Measurements from ENCODE around the gene DYRK1A. TPM values are rescaled to one million over a fixed set of nuclear protein-coding genes. Genes with fewer than 3 reads are reported as not detected.

Gene DYRK1A
- total RNA-seq, 1 experiment from 2014 or later, result 49.3 TPM

DNA sequence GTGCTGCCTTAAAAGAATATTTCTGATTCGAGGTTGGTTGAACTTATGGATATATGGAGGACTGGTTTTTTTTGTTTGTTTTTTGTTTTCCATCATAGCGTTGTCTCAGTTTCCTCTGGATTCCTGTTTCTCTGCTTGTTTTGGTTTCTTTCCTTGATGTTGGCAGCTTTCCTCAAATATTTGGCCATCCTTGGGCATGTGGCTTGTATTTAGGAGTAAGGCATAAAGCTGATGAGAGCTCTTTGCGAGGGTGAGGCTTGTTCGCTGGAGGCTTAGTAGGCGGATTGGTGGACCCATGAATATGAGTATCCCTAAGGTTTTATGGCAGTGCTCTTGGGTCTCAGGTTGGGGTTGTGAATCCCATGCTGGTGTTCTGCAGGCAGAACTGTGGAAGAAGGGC, 22.9 kb downstream of the DYRK1A start (continued):
- TF ChIP-seq, protein P1, sequence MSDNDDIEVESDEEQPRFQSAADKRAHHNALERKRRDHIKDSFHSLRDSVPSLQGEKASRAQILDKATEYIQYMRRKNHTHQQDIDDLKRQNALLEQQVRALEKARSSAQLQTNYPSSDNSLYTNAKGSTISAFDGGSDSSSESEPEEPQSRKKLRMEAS (IDR thresholded peaks at IDR 0.05), result no peak
- no peak for TF ChIP-seq YY1 (IDR thresholded peaks at IDR 0.05; ENCODE audit: extremely low read depth, insufficient replicate concordance, low read depth, low read length)

DNA sequence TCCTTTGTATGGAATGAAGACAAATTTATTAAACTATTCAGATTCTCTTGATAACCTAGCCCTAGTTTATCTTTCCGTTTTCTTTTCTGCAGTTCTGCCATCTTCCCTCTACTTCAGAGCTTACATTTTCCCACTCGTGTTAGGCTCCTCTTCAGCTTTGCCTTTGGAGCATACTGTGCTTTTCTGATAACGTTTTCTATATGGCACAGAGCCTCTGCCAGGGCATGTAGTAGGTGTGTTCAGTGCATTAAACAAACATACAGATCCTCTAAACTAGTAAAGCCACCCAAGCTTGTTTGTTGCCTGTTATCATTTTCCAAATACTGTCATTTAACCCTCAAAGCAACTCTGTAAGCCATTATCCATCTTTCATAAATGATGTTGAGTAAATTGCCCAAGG, 25.1 kb downstream of the DYRK1A start:
- RAD21 ChIA-PET (ENCODE audit: low non-redundant PET in 1 of 2, low total read pairs in 2 of 2, uncharacterized antibody in 2 of 2, unreplicated experiment in 2 of 2), result no interaction called here
- Histone ChIP-seq H3K4me1 (ENCODE audit: control insufficient read depth in 1 of 2, insufficient read depth in 2 of 2, low read length in 2 of 2) (no peaks in the 10 kb centered on the region), H3K79me2 (ENCODE audit: insufficient read depth, low read length) (peaks cover 100% of the 10 kb centered on the region), H3K27ac (ENCODE audit: low read depth, low read length) (no peak overlapping the region), H3K9me2 (ENCODE audit: insufficient read depth) (no peaks in the 10 kb centered on the region), H3K9ac (ENCODE audit: low read length) (no peak overlapping the region), H3K36me3 (ENCODE audit: control insufficient read depth in 1 of 2, insufficient read depth in 2 of 2, low read length in 2 of 2) (no peaks in the 10 kb centered on the region), H4K20me1 (ENCODE audit: insufficient read depth) (peaks cover 22% of the 10 kb centered on the region; the same call in 1 of the 2 replicates), H3K4me3 (replicated peaks in 1 of 2; ENCODE audit: low read depth in 1 of 2, low read length in 2 of 2) (no peak overlapping the region), H2AFZ (ENCODE audit: low read depth, low read length, poor library complexity, severe bottlenecking) (no peak overlapping the region), H3K27me3 (ENCODE audit: insufficient read depth, low read length) (no peaks in the 10 kb centered on the region), H3K4me2 (ENCODE audit: low read length) (no peak overlapping the region), H3K9me3 (ENCODE audit: control insufficient read depth in 1 of 2, insufficient read depth in 1 of 2, low read depth in 1 of 2, low read length in 2 of 2) (no peaks in the 10 kb centered on the region)
- POLR2A ChIA-PET, result no interaction called here
- CTCF ChIA-PET, result no interaction called here
- DNase-seq (ENCODE audit: low read depth, low spot score) (no peak), ATAC-seq (no peak)
- BruUV-seq (replicated peaks), result no TSS peak
- intact Hi-C loops (cut with micrococcal nuclease), result no loop called here
- TF ChIP-seq ELF1 (IDR thresholded peaks at IDR 0.05; ENCODE audit: borderline replicate concordance, low read depth) (no peak), POLR2A (IDR thresholded peaks at IDR 0.05; ENCODE audit: borderline replicate concordance, extremely low read depth, insufficient read depth, insufficient read length) (no peak)
- TF ChIP-seq, protein P2, sequence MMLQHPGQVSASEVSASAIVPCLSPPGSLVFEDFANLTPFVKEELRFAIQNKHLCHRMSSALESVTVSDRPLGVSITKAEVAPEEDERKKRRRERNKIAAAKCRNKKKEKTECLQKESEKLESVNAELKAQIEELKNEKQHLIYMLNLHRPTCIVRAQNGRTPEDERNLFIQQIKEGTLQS (IDR thresholded peaks at IDR 0.05), result no peak

DNA sequence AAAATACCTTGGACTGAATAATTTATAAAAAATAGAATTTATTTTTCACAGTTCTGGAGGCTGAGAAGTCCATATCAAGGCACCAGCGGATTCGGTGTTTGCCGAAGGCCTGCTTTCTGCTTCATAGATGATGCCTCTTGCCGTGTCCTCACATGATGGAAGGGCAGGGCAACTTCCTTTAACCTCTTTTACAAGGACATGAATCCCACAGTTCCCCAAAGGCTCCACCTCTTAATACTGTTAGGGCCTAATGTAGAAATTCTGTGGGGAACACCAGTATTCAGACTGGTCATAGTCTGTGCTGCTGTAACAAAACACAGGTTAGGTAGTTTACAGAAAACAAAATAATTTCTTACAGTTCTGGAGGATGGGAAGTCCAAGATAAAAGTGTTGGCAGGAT, 25.9 kb downstream of the DYRK1A start:
- ChIA-PET CTCF (no interaction called here), POLR2A (no interaction called here), RAD21 (ENCODE audit: low non-redundant PET in 1 of 2, low total read pairs in 2 of 2, uncharacterized antibody in 2 of 2, unreplicated experiment in 2 of 2) (no interaction called here)
- H2AFZ ChIP-seq (ENCODE audit: low read depth, low read length, poor library complexity, severe bottlenecking), result no peak overlapping the region
- DNase-seq (ENCODE audit: low read depth, low spot score) (no peak), ATAC-seq (no peak)
- no TSS peak for BruUV-seq (replicated peaks)
- no peaks in the 10 kb centered on the region for H3K4me1 ChIP-seq (ENCODE audit: control insufficient read depth in 1 of 2, insufficient read depth in 2 of 2, low read length in 2 of 2)
- H3K36me3 ChIP-seq (ENCODE audit: control insufficient read depth in 1 of 2, insufficient read depth in 2 of 2, low read length in 2 of 2), result no peaks in the 10 kb centered on the region
- no peak overlapping the region for H3K4me2 ChIP-seq (ENCODE audit: low read length)
- intact Hi-C loops (cut with micrococcal nuclease), result no loop called here
- peaks cover 23% of the 10 kb centered on the region; the same call in 1 of the 2 replicates for H4K20me1 ChIP-seq (ENCODE audit: insufficient read depth)
- no peaks in the 10 kb centered on the region for H3K9me2 ChIP-seq (ENCODE audit: insufficient read depth)
- H3K9me3 ChIP-seq (ENCODE audit: control insufficient read depth in 1 of 2, insufficient read depth in 1 of 2, low read depth in 1 of 2, low read length in 2 of 2), result no peaks in the 10 kb centered on the region
- H3K79me2 ChIP-seq (ENCODE audit: insufficient read depth, low read length), result peaks cover 100% of the 10 kb centered on the region
- TF ChIP-seq EGR1 (IDR thresholded peaks at IDR 0.05; ENCODE audit: low read depth), result no peak
- TF ChIP-seq SRF (IDR thresholded peaks at IDR 0.05; ENCODE audit: low read depth), result no peak
- no peak for TF ChIP-seq RAD21 (IDR thresholded peaks at IDR 0.05; ENCODE audit: low read depth)
- no peak for TF ChIP-seq POLR2AphosphoS5 (IDR thresholded peaks at IDR 0.05; ENCODE audit: low read depth, low read length)
- TF ChIP-seq ZFX (IDR thresholded peaks at IDR 0.05), result no peak
- no peak for TF ChIP-seq SIN3A (IDR thresholded peaks at IDR 0.05; ENCODE audit: low read depth)
- TF ChIP-seq POLR2A (IDR thresholded peaks at IDR 0.05; ENCODE audit: borderline replicate concordance, extremely low read depth, insufficient read depth, insufficient read length), result no peak
- no peak for TF ChIP-seq TCF7L2 (IDR thresholded peaks at IDR 0.05; ENCODE audit: borderline replicate concordance, extremely low read depth, insufficient read depth, insufficient read length)
- TF ChIP-seq, protein P3, sequence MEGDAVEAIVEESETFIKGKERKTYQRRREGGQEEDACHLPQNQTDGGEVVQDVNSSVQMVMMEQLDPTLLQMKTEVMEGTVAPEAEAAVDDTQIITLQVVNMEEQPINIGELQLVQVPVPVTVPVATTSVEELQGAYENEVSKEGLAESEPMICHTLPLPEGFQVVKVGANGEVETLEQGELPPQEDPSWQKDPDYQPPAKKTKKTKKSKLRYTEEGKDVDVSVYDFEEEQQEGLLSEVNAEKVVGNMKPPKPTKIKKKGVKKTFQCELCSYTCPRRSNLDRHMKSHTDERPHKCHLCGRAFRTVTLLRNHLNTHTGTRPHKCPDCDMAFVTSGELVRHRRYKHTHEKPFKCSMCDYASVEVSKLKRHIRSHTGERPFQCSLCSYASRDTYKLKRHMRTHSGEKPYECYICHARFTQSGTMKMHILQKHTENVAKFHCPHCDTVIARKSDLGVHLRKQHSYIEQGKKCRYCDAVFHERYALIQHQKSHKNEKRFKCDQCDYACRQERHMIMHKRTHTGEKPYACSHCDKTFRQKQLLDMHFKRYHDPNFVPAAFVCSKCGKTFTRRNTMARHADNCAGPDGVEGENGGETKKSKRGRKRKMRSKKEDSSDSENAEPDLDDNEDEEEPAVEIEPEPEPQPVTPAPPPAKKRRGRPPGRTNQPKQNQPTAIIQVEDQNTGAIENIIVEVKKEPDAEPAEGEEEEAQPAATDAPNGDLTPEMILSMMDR (IDR thresholded peaks at IDR 0.05 in 2 of 3, conservative IDR thresholded peaks at IDR 0.05 in 1 of 3; ENCODE audit: borderline replicate concordance in 1 of 3, insufficient read depth in 1 of 3, low read depth in 2 of 3, low read length in 2 of 3), result no peak
- H3K4me3 ChIP-seq (replicated peaks in 1 of 2; ENCODE audit: low read depth in 1 of 2, low read length in 2 of 2), result no peak overlapping the region
- H3K27me3 ChIP-seq (ENCODE audit: insufficient read depth, low read length), result no peaks in the 10 kb centered on the region
- no peak overlapping the region for H3K9ac ChIP-seq (ENCODE audit: low read length)
- H3K27ac ChIP-seq (ENCODE audit: low read depth, low read length), result no peak overlapping the region
